Gastrocnemius medialis (tissue), 4 donors: ENCODE data around the gene LRP1-AS. TPM values are rescaled to one million over a fixed set of nuclear protein-coding genes. Genes with fewer than 3 reads are reported as not detected.

Experiments
- ATAC-seq, 2 donors: fragments of 150-250 bp; one replicate each; pipeline ENCODE4 v1.9.1; 2016
- DNase-seq, 2 donors: peaks; one replicate each; pipeline ENCODE4 v3.0.0-alpha.2; 2019
- H3K27ac ChIP-seq, 4 donors: fragments of 200-600 bp; sonication (generic); 1 replicate in 1 of 4; 2 replicates in 3 of 4; pipeline ENCODE4 v1.5.1; 2016 to 2018; ENCODE audit warnings: mild to moderate bottlenecking in 2 of 4, moderate library complexity in 1 of 4
- H3K27me3 ChIP-seq, 3 donors: fragments of 200-600 bp; sonication (generic) in 2 of 3; 1 replicate in 1 of 3; 2 replicates in 2 of 3; pipeline versions ENCODE4 v1.5.1 to v1.6.0; 2016 to 2019; ENCODE audit warnings: mild to moderate bottlenecking in 1 of 3, moderate library complexity in 1 of 3
- H3K36me3 ChIP-seq, 2 donors: fragments of 200-600 bp; sonication (generic) in 1 of 2; one replicate each; pipeline ENCODE4 v1.5.1; 2017 to 2018
- H3K4me1 ChIP-seq, 2 donors: fragments of 200-600 bp; sonication (generic) in 1 of 2; one replicate each; pipeline ENCODE4 v1.5.1; 2016 to 2017; ENCODE audit warnings: mild to moderate bottlenecking in 2 of 2
- H3K4me3 ChIP-seq, 4 donors: fragments of 200-600 bp; sonication (generic) in 3 of 4; 1 replicate in 1 of 4; 2 replicates in 3 of 4; pipeline ENCODE4 v1.5.1; 2016 to 2019; ENCODE audit warnings: mild to moderate bottlenecking in 2 of 4
- H3K9me3 ChIP-seq, 3 donors: fragments of 200-600 bp; sonication (generic) in 2 of 3; 1 replicate in 1 of 3; 2 replicates in 2 of 3; pipeline ENCODE4 v1.5.1; 2016 to 2019
- POLR2A ChIP-seq, 2 donors: fragments of 450-650 bp; IDR thresholded peaks; one replicate each; pipeline ENCODE4 v1.6.1; 2017; ENCODE audit warnings: antibody characterized with exemption in 2 of 2, mild to moderate bottlenecking in 2 of 2, moderate library complexity in 2 of 2
- in situ Hi-C, 4 donors: fragments of 200-750 bp; cut with MboI; loops; one replicate each; pipeline versions ENCODE4 v1.15.0 to v1.8.0; 2017; ENCODE audit warnings: low sequenced_read_pairs in 4 of 4
- intact Hi-C: fragments of 100-400 bp; cut with DNase I; formaldehyde crosslinking; loops from one replicate; pipeline ENCODE4 v1.15.1; 2023; ENCODE audit warnings: low total_unique reads
- total RNA-seq, 4 donors: library from RNA; depleted of rRNA; stranded (reverse); fragments of >200 nt; gene quantifications; one replicate each; pipeline versions ENCODE4 v1.1.0 to v1.2.3, GENCODE V29; 2016
- TF ChIP-seq, protein P1 (sequence below), 5 experiments: fragments of 450-650 bp in 3 of 5; fragments of 200-600 bp in 2 of 5; sonication (generic) in 2 of 5; IDR thresholded peaks in 4 of 5; conservative IDR thresholded peaks in 1 of 5; 1 replicate in 4 of 5; 2 replicates in 1 of 5; pipeline ENCODE4 v1.5.1; 2016 to 2019; ENCODE audit warnings: antibody characterized with exemption in 5 of 5, mild to moderate bottlenecking in 3 of 5, moderate library complexity in 3 of 5

The LRP1-AS gene
- total RNA-seq, 4 donors from 2014 or later = not detected

DNA sequence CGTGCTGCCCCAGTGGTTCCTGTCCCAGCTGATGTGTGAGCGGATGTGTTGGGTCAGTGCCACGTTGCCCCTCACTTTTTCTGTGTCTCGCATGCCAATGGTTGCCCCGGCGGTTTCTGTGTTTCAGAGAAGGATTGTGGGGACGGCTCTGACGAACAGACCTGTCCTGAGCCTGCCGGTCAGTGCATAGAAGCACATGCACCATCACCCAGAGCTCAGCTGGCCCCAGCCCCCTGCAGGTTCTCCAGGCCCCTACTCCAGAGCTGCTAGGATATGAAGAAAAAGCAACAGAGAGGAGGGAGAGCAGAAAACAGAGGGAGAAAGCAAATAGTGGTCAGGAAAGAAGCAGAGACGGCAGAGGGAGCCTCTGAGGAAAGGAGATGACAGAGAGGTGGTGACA lies 20.6 kb upstream of the LRP1-AS start:
- Histone ChIP-seq H3K9me3 (no peaks in the 10 kb centered on the region), H3K36me3 (no peaks in the 10 kb centered on the region), H3K27ac (no peak overlapping the region), H3K4me1 (no peaks in the 10 kb centered on the region), H3K27me3 (no peaks in the 10 kb centered on the region), H3K4me3 (no peak overlapping the region)
- no peak for ATAC-seq
- intact Hi-C loops (no loop called here), in situ Hi-C loops (no loop called here)
- DNase-seq = no peak
- TF ChIP-seq, protein P1, sequence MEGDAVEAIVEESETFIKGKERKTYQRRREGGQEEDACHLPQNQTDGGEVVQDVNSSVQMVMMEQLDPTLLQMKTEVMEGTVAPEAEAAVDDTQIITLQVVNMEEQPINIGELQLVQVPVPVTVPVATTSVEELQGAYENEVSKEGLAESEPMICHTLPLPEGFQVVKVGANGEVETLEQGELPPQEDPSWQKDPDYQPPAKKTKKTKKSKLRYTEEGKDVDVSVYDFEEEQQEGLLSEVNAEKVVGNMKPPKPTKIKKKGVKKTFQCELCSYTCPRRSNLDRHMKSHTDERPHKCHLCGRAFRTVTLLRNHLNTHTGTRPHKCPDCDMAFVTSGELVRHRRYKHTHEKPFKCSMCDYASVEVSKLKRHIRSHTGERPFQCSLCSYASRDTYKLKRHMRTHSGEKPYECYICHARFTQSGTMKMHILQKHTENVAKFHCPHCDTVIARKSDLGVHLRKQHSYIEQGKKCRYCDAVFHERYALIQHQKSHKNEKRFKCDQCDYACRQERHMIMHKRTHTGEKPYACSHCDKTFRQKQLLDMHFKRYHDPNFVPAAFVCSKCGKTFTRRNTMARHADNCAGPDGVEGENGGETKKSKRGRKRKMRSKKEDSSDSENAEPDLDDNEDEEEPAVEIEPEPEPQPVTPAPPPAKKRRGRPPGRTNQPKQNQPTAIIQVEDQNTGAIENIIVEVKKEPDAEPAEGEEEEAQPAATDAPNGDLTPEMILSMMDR (IDR thresholded peaks at IDR 0.05 in 4 of 5, conservative IDR thresholded peaks at IDR 0.05 in 1 of 5) = no peak
- no peak for TF ChIP-seq POLR2A (IDR thresholded peaks at IDR 0.05)

DNA sequence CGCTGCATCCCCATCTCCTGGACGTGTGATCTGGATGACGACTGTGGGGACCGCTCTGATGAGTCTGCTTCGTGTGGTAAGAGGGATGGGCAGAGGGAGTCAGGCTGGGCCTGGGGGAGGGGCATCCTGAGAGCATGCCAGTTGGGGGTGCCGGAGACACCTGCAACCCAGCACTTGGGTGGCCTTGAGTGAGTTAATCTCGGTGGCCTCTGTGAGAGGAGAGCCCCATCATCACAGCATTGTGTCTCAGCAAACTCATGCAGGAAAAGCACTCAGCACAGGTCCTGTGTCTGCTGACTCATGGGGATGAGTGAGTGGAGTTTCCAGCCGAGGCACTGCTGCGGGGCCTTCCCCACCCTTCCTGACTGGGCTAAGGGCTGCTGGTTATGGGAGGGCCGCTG lies 19.6 kb upstream of the LRP1-AS start:
- ATAC-seq = no peak
- Histone ChIP-seq H3K27ac (no peak overlapping the region), H3K4me1 (no peaks in the 10 kb centered on the region), H3K36me3 (no peaks in the 10 kb centered on the region), H3K27me3 (no peaks in the 10 kb centered on the region), H3K9me3 (no peaks in the 10 kb centered on the region), H3K4me3 (no peak overlapping the region)
- DNase-seq = no peak
- intact Hi-C loops = no loop called here
- no peak for TF ChIP-seq POLR2A (IDR thresholded peaks at IDR 0.05)
- TF ChIP-seq, protein P1 (IDR thresholded peaks at IDR 0.05 in 4 of 5, conservative IDR thresholded peaks at IDR 0.05 in 1 of 5) = no peak
- in situ Hi-C loops = no loop called here

DNA sequence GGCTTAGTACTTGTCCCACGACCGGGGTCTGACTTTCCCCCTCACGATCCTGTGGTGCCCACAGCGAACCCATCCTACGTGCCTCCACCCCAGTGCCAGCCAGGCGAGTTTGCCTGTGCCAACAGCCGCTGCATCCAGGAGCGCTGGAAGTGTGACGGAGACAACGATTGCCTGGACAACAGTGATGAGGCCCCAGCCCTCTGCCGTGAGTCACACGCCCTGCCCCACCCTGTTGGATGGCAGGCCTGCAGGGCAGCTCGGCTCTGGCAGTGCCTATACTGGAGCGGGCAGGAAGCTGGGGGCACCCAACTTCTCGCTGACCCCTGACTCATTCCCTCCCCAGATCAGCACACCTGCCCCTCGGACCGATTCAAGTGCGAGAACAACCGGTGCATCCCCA lies 18.3 kb upstream of the LRP1-AS start:
- H3K9me3 ChIP-seq = no peaks in the 10 kb centered on the region
- ATAC-seq (no peak), DNase-seq (no peak)
- in situ Hi-C loops (no loop called here), intact Hi-C loops (no loop called here)
- H3K4me1 ChIP-seq = no peaks in the 10 kb centered on the region
- no peak overlapping the region for H3K4me3 ChIP-seq
- no peaks in the 10 kb centered on the region for H3K27me3 ChIP-seq
- TF ChIP-seq, protein P1 (IDR thresholded peaks at IDR 0.05 in 4 of 5, conservative IDR thresholded peaks at IDR 0.05 in 1 of 5) = no peak
- no peak for TF ChIP-seq POLR2A (IDR thresholded peaks at IDR 0.05)
- no peak overlapping the region for H3K27ac ChIP-seq
- H3K36me3 ChIP-seq = no peaks in the 10 kb centered on the region

DNA sequence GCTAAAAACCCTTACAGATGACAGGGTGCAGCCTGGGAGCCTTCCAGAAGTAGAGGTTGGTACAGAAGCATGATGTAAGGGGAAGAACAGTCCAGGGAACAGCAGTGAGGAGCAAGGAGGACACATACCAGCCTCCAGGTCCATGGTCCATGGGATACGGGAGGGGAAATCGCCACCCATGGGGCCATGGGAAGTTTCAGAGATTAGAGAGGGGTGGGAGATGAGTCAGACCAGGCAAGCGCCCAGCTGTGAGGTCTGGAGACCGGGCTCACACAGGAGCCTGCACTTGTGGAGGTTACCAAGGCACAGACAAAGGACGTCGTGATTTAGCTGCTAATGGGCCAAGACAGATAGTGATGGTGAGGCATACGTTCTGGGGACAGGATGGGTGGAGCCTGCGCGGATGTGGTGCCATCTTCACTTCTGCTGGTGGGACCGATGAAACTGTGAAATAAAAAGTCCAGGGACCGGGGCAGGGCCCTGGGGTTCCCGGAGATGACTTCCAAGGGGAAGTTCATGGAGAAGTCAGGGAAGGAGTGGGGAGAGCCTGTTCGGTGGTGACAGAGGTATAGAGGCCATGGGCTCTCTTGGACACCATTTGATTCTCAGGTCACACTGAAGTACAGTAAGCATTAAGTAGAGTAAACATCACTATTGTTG lies 17.7 kb upstream of the LRP1-AS start:
- Histone ChIP-seq H3K27ac (no peak overlapping the region), H3K4me3 (no peak overlapping the region), H3K27me3 (no peaks in the 10 kb centered on the region), H3K4me1 (no peaks in the 10 kb centered on the region), H3K36me3 (no peaks in the 10 kb centered on the region), H3K9me3 (no peaks in the 10 kb centered on the region)
- intact Hi-C loops = no loop called here
- TF ChIP-seq, protein P1 (IDR thresholded peaks at IDR 0.05 in 4 of 5, conservative IDR thresholded peaks at IDR 0.05 in 1 of 5) = no peak
- no peak for TF ChIP-seq POLR2A (IDR thresholded peaks at IDR 0.05)
- no peak for ATAC-seq
- no peak for DNase-seq
- in situ Hi-C loops = no loop called here

DNA sequence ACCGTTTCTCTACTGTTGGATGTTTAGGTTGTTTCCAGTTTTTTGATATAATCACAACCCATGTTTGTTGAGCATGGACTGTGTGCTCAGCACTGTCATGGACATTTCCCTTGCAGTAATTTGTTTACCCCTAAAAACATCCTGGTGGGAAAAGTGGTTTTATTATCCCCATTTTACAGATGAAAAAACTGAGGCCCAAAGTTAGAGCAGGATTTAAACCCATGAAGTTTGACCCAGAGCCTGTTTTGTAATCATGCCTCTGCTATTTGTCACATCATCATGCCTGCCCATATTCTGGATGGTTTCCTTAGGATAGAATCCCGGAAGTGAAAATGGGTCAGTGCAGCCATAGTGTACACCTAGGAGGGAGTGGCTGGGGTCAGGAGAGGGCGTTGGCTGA lies 17.0 kb upstream of the LRP1-AS start:
- Histone ChIP-seq H3K4me1 (no peaks in the 10 kb centered on the region), H3K4me3 (no peak overlapping the region), H3K9me3 (no peaks in the 10 kb centered on the region), H3K27ac (no peak overlapping the region), H3K27me3 (no peaks in the 10 kb centered on the region), H3K36me3 (no peaks in the 10 kb centered on the region)
- ATAC-seq = no peak
- intact Hi-C loops = no loop called here
- in situ Hi-C loops = no loop called here
- no peak for DNase-seq
- TF ChIP-seq POLR2A (IDR thresholded peaks at IDR 0.05) = no peak
- TF ChIP-seq, protein P1 (IDR thresholded peaks at IDR 0.05 in 4 of 5, conservative IDR thresholded peaks at IDR 0.05 in 1 of 5) = no peak
